ENCODE results near the gene ROR1. TPM values are rescaled to one million over a fixed set of nuclear protein-coding genes. Genes with fewer than 3 reads are reported as not detected.

The ROR1 gene
- total RNA-seq, 1 donor from 2014 or later: 30.3 TPM

- H3K9me3 ChIP-seq (ENCODE audit: low read depth): no peaks in the 10 kb centered on the region
- no peak overlapping the region for H2AFZ ChIP-seq (replicated peaks)
- peaks cover 30% of the 10 kb centered on the region for H3K4me1 ChIP-seq
- DNase-seq (ENCODE audit: low spot score): no peak
- Mint-ChIP-seq H3K4me3 (no peak overlapping the region), H3K4me1 (peaks cover 33% of the 10 kb centered on the region), H3K27ac (no peak overlapping the region), H3K9me3 (no peaks in the 10 kb centered on the region), H3K36me3 (peaks cover 2% of the 10 kb centered on the region), H3K27me3 (ENCODE audit: insufficient read depth, low read depth) (peaks cover 8% of the 10 kb centered on the region)
- H3K4me2 ChIP-seq: no peak overlapping the region
- H3F3A ChIP-seq (ENCODE audit: low read depth): peaks cover 3% of the 10 kb centered on the region
- H3K27me3 ChIP-seq: no peaks in the 10 kb centered on the region
- H3K79me2 ChIP-seq (ENCODE audit: low read depth): peaks cover 100% of the 10 kb centered on the region
- H4K20me1 ChIP-seq (ENCODE audit: low read depth): peaks cover 62% of the 10 kb centered on the region
- no peak overlapping the region for H3K4me3 ChIP-seq
- H3K36me3 ChIP-seq: no peaks in the 10 kb centered on the region
- H3K27ac ChIP-seq: no peak overlapping the region
- no peak overlapping the region for H3K9ac ChIP-seq
- TF ChIP-seq CTCF (IDR thresholded peaks at IDR 0.05) (no peak), EZH2phosphoT487 (IDR thresholded peaks at IDR 0.05) (no peak), EZH2 (IDR thresholded peaks at IDR 0.05) (no peak)
Observed at GRCh38 chr1:63912643-63913042, 138.8 kb downstream of the ROR1 start.

GRCh38 chr1:63913533-63913932 is 139.7 kb downstream of the ROR1 start:
- Mint-ChIP-seq H3K4me3 (no peak overlapping the region), H3K27me3 (ENCODE audit: insufficient read depth, low read depth) (peaks cover 8% of the 10 kb centered on the region), H3K4me1 (peaks cover 26% of the 10 kb centered on the region), H3K27ac (no peak overlapping the region), H3K9me3 (no peaks in the 10 kb centered on the region), H3K36me3 (peaks cover 2% of the 10 kb centered on the region)
- H3K27ac ChIP-seq: no peak overlapping the region
- H3K4me1 ChIP-seq: peaks cover 30% of the 10 kb centered on the region
- TF ChIP-seq EZH2 (IDR thresholded peaks at IDR 0.05): no peak
- no peak for TF ChIP-seq EZH2phosphoT487 (IDR thresholded peaks at IDR 0.05)
- TF ChIP-seq CTCF (IDR thresholded peaks at IDR 0.05): no peak
- peaks cover 3% of the 10 kb centered on the region for H3F3A ChIP-seq (ENCODE audit: low read depth)
- no peak overlapping the region for H3K9ac ChIP-seq
- H2AFZ ChIP-seq (replicated peaks): no peak overlapping the region
- no peak for DNase-seq (ENCODE audit: low spot score)
- no peak overlapping the region for H3K4me3 ChIP-seq
- no peaks in the 10 kb centered on the region for H3K9me3 ChIP-seq (ENCODE audit: low read depth)
- peaks cover 53% of the 10 kb centered on the region for H4K20me1 ChIP-seq (ENCODE audit: low read depth)
- no peaks in the 10 kb centered on the region for H3K27me3 ChIP-seq
- no peaks in the 10 kb centered on the region for H3K36me3 ChIP-seq
- H3K79me2 ChIP-seq (ENCODE audit: low read depth): peaks cover 100% of the 10 kb centered on the region
- peak overlapping the region; percentile 34 for H3K4me2 ChIP-seq

- H3F3A ChIP-seq (ENCODE audit: low read depth): peaks cover 3% of the 10 kb centered on the region
- H3K9ac ChIP-seq: no peak overlapping the region
- peaks cover 26% of the 10 kb centered on the region for H3K4me1 Mint-ChIP-seq
- no peak overlapping the region for H3K27ac Mint-ChIP-seq
- no peak for DNase-seq (ENCODE audit: low spot score)
- peaks cover 5% of the 10 kb centered on the region for H3K27me3 Mint-ChIP-seq (ENCODE audit: insufficient read depth, low read depth)
- H3K36me3 Mint-ChIP-seq: peaks cover 2% of the 10 kb centered on the region
- no peaks in the 10 kb centered on the region for H3K9me3 Mint-ChIP-seq
- no peak overlapping the region for H3K4me3 ChIP-seq
- peak overlapping the region; percentile 34 for H3K4me2 ChIP-seq
- peaks cover 100% of the 10 kb centered on the region for H3K79me2 ChIP-seq (ENCODE audit: low read depth)
- H3K9me3 ChIP-seq (ENCODE audit: low read depth): no peaks in the 10 kb centered on the region
- H4K20me1 ChIP-seq (ENCODE audit: low read depth): peaks cover 46% of the 10 kb centered on the region
- no peak overlapping the region for H2AFZ ChIP-seq (replicated peaks)
- no peak overlapping the region for H3K4me3 Mint-ChIP-seq
- TF ChIP-seq EZH2phosphoT487 (IDR thresholded peaks at IDR 0.05) (no peak), CTCF (IDR thresholded peaks at IDR 0.05) (no peak), EZH2 (IDR thresholded peaks at IDR 0.05) (no peak)
- no peaks in the 10 kb centered on the region for H3K36me3 ChIP-seq
- no peaks in the 10 kb centered on the region for H3K27me3 ChIP-seq
- peaks cover 30% of the 10 kb centered on the region for H3K4me1 ChIP-seq
- no peak overlapping the region for H3K27ac ChIP-seq
Observed at GRCh38 chr1:63914241-63914640, 140.4 kb downstream of the ROR1 start.

All from neural progenitor cell (in vitro differentiated cells).